Left ventricle myocardium inferior (tissue), 1 donor: ENCODE measurements around the gene OR9A2. TPM values are rescaled to one million over a fixed set of nuclear protein-coding genes. Genes with fewer than 3 reads are reported as not detected.

Experiments
- DNase-seq: peaks from one replicate; pipeline ENCODE4 v3.0.0-alpha.2; 2020
- H3K27ac ChIP-seq: fragments of 200-600 bp; replicated peaks from 2 replicates; pipeline ENCODE4 v1.8.0; 2021
- H3K27me3 ChIP-seq: fragments of 200-600 bp; 2 replicates; pipeline ENCODE4 v1.8.0; 2021; ENCODE audit warnings: low read depth
- H3K36me3 ChIP-seq: fragments of 200-600 bp; 2 replicates; pipeline ENCODE4 v1.8.0; 2021
- H3K4me1 ChIP-seq: fragments of 200-600 bp; 2 replicates; pipeline ENCODE4 v1.8.0; 2021
- H3K4me3 ChIP-seq: fragments of 200-600 bp; 2 replicates; pipeline ENCODE4 v1.8.0; 2021; ENCODE audit warnings: mild to moderate bottlenecking, moderate library complexity
- H3K9me3 ChIP-seq: fragments of 200-600 bp; replicated peaks from 2 replicates; pipeline ENCODE4 v1.8.0; 2021
- intact Hi-C: fragments of 100-400 bp; cut with micrococcal nuclease; formaldehyde crosslinking; loops from one replicate; pipeline ENCODE4 v1.11.0; 2022
- total RNA-seq: library from RNA; stranded (reverse); fragmentation: NEBNext Ultra II Directional; extraction: Animal tissue kit (Norgen Biotek cat#: 25700); gene quantifications from one replicate; pipeline ENCODE4 v1.2.1, GENCODE V29; 2021
- TF ChIP-seq, protein P1 (sequence below): fragments of 200-600 bp; IDR thresholded peaks from 2 replicates; pipeline ENCODE4 v1.8.0; 2021; ENCODE audit warnings: antibody characterized with exemption, mild to moderate bottlenecking, borderline replicate concordance
- donor health status: DM: no; HTN: yes; CAD: no; lungs with severe emphysema.

Gene OR9A2
- total RNA-seq, 1 donor from 2014 or later: not detected

DNA sequence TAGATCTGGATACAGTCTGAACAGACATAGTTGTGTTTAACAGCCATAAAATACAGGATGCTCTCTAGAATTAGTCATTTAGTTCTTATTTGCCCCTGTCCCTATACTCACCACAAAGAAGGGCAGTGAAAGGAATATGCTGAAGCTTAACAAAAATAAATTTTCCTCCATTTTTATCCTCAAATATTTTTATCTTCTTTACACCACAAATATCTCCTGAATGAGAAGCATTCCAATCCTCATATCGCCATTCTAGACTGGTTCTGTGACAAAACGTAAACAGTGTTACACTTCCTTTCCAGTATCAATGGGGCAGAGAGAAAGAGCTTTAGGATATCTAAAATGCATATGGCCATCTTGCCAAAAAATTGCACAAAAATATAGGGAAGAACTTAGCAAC is 1.6 kb downstream of the OR9A2 start:
- no peaks in the 10 kb centered on the region for H3K9me3 ChIP-seq
- no peaks in the 10 kb centered on the region for H3K4me1 ChIP-seq
- TF ChIP-seq, protein P1, sequence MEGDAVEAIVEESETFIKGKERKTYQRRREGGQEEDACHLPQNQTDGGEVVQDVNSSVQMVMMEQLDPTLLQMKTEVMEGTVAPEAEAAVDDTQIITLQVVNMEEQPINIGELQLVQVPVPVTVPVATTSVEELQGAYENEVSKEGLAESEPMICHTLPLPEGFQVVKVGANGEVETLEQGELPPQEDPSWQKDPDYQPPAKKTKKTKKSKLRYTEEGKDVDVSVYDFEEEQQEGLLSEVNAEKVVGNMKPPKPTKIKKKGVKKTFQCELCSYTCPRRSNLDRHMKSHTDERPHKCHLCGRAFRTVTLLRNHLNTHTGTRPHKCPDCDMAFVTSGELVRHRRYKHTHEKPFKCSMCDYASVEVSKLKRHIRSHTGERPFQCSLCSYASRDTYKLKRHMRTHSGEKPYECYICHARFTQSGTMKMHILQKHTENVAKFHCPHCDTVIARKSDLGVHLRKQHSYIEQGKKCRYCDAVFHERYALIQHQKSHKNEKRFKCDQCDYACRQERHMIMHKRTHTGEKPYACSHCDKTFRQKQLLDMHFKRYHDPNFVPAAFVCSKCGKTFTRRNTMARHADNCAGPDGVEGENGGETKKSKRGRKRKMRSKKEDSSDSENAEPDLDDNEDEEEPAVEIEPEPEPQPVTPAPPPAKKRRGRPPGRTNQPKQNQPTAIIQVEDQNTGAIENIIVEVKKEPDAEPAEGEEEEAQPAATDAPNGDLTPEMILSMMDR: no peak
- H3K36me3 ChIP-seq: no peaks in the 10 kb centered on the region
- no peak for DNase-seq
- H3K4me3 ChIP-seq: no peak overlapping the region
- no peak overlapping the region for H3K27ac ChIP-seq
- intact Hi-C loops: no loop called here
- H3K27me3 ChIP-seq: no peaks in the 10 kb centered on the region

DNA sequence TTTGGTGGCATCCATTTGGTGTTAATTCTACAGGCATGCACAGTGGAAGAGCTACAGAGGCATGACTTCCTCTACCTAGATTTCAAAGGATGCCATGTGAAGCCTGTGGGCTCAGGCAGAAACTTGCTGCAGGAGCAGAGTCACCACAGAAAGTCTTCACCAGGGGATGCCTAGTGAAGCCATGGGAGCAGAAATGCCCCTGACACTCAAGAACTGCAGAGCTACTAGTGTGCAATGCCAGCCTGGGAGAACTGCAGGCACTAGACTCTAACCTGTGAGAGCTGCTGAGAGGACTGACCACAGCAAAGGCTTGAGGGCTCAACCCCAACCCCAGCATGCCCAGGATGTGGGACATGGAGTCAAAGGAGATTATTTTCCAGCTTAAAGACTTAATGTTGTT is 3.9 kb downstream of the OR9A2 start:
- Histone ChIP-seq H3K27ac (no peak overlapping the region), H3K4me3 (no peak overlapping the region), H3K27me3 (no peaks in the 10 kb centered on the region), H3K36me3 (no peaks in the 10 kb centered on the region), H3K9me3 (no peaks in the 10 kb centered on the region), H3K4me1 (no peaks in the 10 kb centered on the region)
- DNase-seq: no peak
- TF ChIP-seq, protein P1: no peak
- intact Hi-C loops: no loop called here

DNA sequence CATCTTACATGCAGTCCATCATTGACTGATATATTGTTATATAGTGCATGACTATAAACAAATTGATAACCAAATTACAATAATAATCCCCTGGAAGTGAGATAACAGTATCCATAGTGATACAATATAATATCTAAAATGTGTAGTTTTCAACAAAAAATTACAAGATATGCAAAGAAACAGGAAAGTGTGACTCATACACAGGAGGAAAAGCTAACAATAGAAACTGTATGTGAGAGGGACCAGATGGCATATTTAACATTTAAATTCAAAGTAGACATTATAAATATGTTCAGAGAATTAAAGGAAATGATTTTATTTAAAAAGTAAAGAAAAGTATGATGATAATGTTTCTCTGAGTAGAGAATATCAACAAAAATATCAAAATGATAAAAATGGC is 8.0 kb downstream of the OR9A2 start:
- Histone ChIP-seq H3K27ac (no peak overlapping the region), H3K9me3 (no peaks in the 10 kb centered on the region), H3K27me3 (no peaks in the 10 kb centered on the region), H3K36me3 (no peaks in the 10 kb centered on the region), H3K4me1 (no peaks in the 10 kb centered on the region), H3K4me3 (no peak overlapping the region)
- intact Hi-C loops: no loop called here
- no peak for DNase-seq
- TF ChIP-seq, protein P1: no peak

DNA sequence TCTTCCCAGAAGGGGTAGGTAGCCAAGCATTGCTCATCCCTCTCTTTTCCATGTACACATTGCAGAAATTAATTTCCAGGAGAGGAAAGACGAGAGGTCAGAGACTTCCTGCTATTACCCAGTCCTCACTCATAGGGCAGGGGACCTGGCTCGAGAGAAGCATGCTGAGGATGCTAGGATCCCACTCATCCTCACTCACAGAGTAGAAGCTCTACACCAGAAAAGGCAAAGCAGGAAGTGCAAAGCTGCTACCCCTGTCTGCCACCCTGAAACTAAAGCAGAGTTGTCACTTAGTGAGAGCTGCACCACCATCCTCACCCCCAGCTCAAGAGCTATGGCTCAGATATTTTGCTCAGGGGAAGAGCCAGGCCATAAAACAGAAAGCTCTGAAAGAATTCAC is 9.9 kb downstream of the OR9A2 start:
- DNase-seq: no peak

DNA sequence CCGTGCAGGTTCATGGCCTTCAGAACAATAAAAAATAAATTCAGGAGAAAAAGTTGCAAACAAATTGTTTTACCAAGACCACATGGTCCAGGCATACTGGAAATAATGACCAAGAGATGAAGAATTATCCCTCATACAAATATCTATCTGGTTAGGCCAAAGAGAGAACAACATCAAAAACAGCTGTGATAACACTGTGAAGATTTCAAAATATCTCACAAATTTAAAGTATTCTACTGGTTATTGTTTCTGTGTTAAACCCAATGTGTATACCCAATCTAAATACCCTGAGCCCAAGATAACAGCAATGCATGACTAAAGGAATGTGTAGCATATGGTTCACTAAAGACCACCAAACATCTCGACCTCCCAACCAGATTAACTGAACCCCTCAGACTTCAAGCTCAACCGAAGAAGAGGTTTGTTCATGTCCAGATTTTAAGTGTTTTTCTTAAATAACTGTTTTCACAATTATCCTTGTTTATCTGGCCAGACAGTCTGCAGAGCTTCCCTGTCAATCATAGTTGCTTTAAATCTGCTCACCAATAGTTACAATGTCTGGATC is 10.9 kb downstream of the OR9A2 start:
- Histone ChIP-seq H3K4me1 (no peaks in the 10 kb centered on the region), H3K36me3 (no peaks in the 10 kb centered on the region), H3K9me3 (no peaks in the 10 kb centered on the region), H3K4me3 (no peak overlapping the region), H3K27ac (no peak overlapping the region), H3K27me3 (no peaks in the 10 kb centered on the region)
- TF ChIP-seq, protein P1: no peak
- intact Hi-C loops: no loop called here
- DNase-seq: no peak

More for the DNA sequence above, 9.9 kb downstream of the OR9A2 start:
- intact Hi-C loops: no loop called here
- Histone ChIP-seq H3K4me3 (no peak overlapping the region), H3K4me1 (no peaks in the 10 kb centered on the region), H3K27me3 (no peaks in the 10 kb centered on the region), H3K9me3 (no peaks in the 10 kb centered on the region), H3K27ac (no peak overlapping the region), H3K36me3 (no peaks in the 10 kb centered on the region)
- TF ChIP-seq, protein P1: no peak
